NCI-H460 (cell line): ENCODE data around the gene CELF6. TPM values are rescaled to one million over a fixed set of nuclear protein-coding genes. Genes with fewer than 3 reads are reported as not detected.

Experiments
- DNase-seq: peaks from one replicate; pipeline ENCODE4 v3.0.0-alpha.2; 2016; ENCODE audit warnings: low read depth; ENCODE audit errors: extremely low read depth
- total RNA-seq: library from RNA; depleted of rRNA; stranded (reverse); fragments of >200 nt; shearing (Covaris generic); gene quantifications from 2 replicates; pipeline ENCODE4 v1.2.3, GENCODE V29; 2014

CELF6 gene
- total RNA-seq, 1 experiment from 2014 or later = 0.10 TPM

- DNase-seq = no peak
These were observed 47.0 kb downstream of the CELF6 start for GRCh38 chr15:72272997-72273352.

GRCh38 chr15:72272213-72272996 lies 47.6 kb downstream of the CELF6 start, which contains the start of gene PARP6:
TSS of gene PARP6 (minus strand) at chr15:72272554. CDS start at chr15:72267477, 5,077 bp downstream.
- peak; percentile 95 for DNase-seq

GRCh38 chr15:72271895-72272212 lies 48.1 kb downstream of the CELF6 start:
- no peak for DNase-seq

- DNase-seq = no peak
These were observed 48.7 kb downstream of the CELF6 start for GRCh38 chr15:72271221-72271620.

GRCh38 chr15:72269739-72270138 lies 50.2 kb downstream of the CELF6 start:
- DNase-seq = no peak

GRCh38 chr15:72265031-72265430 lies 54.9 kb downstream of the CELF6 start:
- no peak for DNase-seq

GRCh38 chr15:72252663-72253299 lies 67.2 kb downstream of the CELF6 start:
- DNase-seq = no peak

- no peak for DNase-seq
These were observed 70.7 kb downstream of the CELF6 start for GRCh38 chr15:72249142-72249810.

- no peak for DNase-seq
These were observed 71.4 kb downstream of the CELF6 start for GRCh38 chr15:72248514-72248913.

GRCh38 chr15:72242775-72243370 lies 77.1 kb downstream of the CELF6 start:
- no peak for DNase-seq

GRCh38 chr15:72239652-72240051 lies 80.3 kb downstream of the CELF6 start:
- no peak for DNase-seq

GRCh38 chr15:72238586-72238985 lies 81.4 kb downstream of the CELF6 start:
- DNase-seq = no peak

GRCh38 chr15:72237853-72238224 lies 82.1 kb downstream of the CELF6 start:
- no peak for DNase-seq

- DNase-seq = peak; percentile 96
These were observed 82.7 kb downstream of the CELF6 start for GRCh38 chr15:72237029-72237852.

GRCh38 chr15:72236381-72237003 lies 83.5 kb downstream of the CELF6 start:
- DNase-seq = no peak

- no peak for DNase-seq
These were observed 84.7 kb downstream of the CELF6 start for GRCh38 chr15:72235298-72235697.
